Cardiac atrium fibroblast (primary cell): ENCODE results near the gene GPC4. TPM values are rescaled to one million over a fixed set of nuclear protein-coding genes. Genes with fewer than 3 reads are reported as not detected.

Experiments
- total RNA-seq: library from RNA; depleted of rRNA; stranded (reverse); fragments of >200 nt; gene quantifications from 2 replicates; pipeline ENCODE4 v1.2.3, GENCODE V29; 2015

Gene GPC4
- 3.2 and 4.1 TPM in 2 replicates for total RNA-seq

GRCh38 chrX:133415276-133416105, at the start of gene GPC4:
GPC4 (minus strand) TSS chrX:133415489; CDS start chrX:133414965, 524 bp downstream.

Other genes with a start within 250 kb of the GPC4 start
- not detected in 2 replicates for gene TFDP3, start 197.1 kb downstream of the GPC4 start, total RNA-seq